GM18508 (cell line): ENCODE measurements around the gene ZNF644.
"Not testable (repeated sequence)": the region's sequence is repeated elsewhere in the genome, so short reads cannot be mapped to it uniquely, and the experiment has no call there.

Experiments
- ATAC-seq: cut with Tn5 transposase; IDR thresholded peaks from one replicate; pipeline ENCODE4 v1.9.1; 2021; ENCODE audit warnings: moderate number of reproducible peaks; ENCODE audit not compliant: insufficient read depth, unreplicated experiment

Gene ZNF644

GRCh38 chr1:90940746-90941145 is 81.1 kb downstream of the ZNF644 start:
- ATAC-seq: no peak

DNA sequence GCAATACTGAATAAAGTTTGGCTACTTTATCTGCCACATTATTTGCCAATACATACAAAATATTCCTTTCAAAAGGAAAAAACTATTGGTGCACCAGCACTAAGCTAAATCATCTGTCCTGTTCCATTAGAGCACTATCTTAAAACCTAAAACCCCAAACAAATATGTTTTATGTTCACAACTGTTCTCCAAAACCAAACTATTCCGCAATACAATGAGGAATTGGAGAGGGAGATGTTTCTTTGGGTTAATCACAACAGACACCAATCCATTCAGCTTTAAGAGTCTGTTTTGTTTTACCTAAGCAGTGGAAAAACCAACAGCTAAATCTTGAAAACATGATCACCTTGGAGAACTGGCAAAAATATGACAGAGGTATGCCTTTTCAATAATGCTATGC is 85.1 kb downstream of the ZNF644 start:
- no peak for ATAC-seq

DNA sequence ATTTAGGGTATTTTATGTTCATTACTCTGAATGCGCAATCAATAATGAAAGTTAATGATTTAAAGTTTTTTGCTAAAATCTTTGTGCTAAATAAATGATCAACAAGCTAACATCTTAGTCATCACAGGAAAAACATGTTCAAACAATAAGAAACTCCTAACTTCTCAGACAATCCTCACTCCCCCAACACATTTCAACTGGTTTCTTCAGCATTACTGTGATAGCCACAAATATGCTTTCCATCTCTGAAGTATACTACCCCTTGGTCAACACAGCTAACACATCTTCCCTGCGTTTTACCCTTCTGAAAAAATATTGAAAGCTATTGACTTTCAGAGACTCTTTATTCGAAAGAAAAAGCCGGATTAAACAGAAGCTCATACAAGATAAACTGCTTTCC is 85.8 kb downstream of the ZNF644 start:
- no peak for ATAC-seq

GRCh38 chr1:90928231-90928630 is 93.6 kb downstream of the ZNF644 start:
- ATAC-seq: not testable (repeated sequence)

- ATAC-seq: not testable (repeated sequence)
These were observed 94.2 kb downstream of the ZNF644 start for GRCh38 chr1:90927674-90928073.

DNA sequence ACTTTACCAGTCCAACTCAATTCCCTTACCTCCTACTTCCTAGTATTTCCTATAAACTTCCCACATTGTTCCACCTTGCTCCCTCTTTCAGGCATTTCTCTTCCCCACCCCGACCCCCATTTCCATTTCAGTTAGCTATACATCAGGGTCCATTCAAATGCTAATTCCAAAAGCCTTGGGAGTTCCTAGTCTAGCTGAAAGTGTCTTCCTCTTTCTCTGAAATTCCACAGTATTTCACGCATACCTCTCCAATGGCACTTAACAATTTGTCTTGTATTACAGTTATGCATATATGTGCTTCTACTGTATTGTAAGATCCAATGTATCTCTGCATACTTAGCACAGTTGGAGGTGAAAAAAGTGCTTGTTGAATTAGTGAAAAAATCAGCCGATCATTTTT is 94.9 kb downstream of the ZNF644 start:
- ATAC-seq: no peak

- no peak for ATAC-seq
These were observed 95.6 kb downstream of the ZNF644 start for GRCh38 chr1:90925928-90926869.

GRCh38 chr1:90924982-90925381 is 96.9 kb downstream of the ZNF644 start:
- no peak for ATAC-seq

DNA sequence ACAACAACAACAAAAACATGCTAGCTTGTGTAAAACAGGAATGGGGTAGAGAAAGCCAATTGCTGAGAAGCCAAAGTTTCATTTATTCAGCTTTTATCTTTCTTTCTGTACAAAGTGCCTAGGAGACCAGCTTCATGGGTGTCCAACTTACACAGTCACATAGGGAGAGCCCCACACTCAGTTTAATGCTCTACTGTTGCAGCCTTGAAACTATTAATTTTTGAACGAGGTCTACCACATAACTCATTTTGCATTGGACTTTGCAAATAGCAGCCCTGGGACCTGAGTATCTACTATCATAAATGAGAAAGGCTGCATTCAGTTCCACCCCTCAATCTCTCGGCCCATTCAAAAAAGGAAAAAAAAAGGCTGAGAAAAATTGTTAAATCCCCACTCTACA is 98.8 kb downstream of the ZNF644 start:
- no peak for ATAC-seq

DNA sequence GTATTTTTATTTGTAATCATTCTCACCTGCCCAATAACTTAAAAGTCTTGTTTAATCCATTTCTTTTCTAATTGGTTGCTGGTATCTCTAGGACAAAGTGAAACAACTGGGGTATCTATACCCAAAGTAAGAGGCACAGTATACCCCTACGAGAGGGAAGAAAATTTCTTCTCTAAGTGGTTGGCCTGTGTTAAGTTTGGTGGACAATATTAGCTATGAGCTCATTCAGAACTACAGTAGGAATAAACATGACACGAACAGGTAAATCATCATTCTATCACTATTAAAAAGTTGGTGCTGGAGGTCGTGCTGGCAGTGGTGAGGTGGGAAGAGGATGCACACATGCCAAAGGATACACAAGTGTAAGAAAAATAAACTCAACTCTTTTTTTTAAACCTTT is 99.6 kb downstream of the ZNF644 start:
- no peak for ATAC-seq

DNA sequence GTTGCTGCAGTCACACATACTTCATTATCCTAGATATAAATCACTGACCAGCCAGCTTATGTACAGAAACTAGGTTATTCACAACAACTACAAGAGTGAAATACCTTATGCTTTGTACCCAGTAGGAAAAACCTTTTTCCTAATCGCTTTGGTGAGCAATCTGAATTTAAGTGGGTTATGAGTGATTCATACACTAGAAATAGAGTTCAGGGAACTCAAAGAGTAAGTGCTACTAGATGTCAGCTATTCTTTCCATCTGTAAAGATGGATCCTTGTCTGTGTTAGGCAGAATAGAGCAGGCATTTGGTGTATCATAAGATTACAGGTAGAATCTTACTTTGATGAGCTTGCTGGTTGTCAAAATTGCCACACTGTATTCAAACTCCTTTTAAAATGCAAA is 101.9 kb downstream of the ZNF644 start:
- ATAC-seq: no peak

GRCh38 chr1:90919190-90919719 is 102.6 kb downstream of the ZNF644 start:
- ATAC-seq: peak; percentile 45

DNA sequence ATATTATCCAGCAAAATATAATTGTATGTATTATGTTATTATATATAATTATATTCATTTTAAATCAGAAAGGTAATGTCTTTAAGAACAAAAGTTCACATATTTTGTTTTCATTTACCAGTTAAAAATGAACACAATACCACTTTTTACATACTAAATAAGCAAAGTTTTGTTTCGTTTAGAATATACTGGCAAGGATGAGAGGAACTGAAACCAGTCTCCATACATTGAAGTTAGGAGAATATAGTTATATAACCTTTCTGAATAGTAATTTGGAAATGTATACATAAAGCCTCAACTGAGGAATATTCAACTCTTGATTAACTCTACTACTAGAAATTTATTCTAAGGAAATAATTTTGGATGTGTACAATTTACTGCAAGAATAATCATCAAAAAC is 110.5 kb downstream of the ZNF644 start:
- no peak for ATAC-seq

DNA sequence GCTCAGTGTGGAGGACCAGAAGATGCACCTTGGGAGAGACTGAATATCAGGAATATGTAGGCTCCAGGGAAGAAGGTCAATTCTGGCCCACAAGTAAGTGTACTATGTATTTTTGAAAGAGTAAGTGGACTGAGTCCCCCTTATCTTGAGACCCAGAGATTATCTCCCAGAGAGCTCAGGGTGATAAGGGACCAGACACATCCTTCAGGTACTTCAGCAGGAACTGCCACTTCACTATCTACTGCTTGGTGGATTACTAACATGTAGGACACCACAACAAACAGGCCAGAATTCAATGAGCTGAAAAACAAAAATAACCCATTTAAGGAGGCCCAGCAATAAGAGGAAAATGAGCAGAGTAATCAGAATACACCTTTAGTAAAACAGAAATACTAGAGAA is 119.2 kb downstream of the ZNF644 start:
- ATAC-seq: no peak

DNA sequence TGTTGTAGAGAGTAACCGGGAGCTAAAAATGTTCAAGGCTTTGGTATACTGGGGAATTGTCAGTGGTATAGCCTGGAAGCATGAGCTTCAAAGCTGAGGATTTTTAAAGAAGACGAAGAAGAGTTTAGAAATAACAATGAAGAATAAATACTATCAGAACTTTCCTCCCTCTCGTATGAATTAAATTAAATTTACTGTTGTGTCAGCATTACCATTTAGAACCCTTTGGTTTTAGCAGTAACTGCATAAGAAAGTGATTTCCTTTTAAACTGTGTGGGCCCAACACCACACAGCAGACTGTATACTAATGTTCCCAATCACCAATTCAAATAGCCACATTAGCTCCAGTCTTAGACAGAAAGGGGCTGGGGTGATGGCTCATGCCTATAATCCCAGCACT is 122.6 kb downstream of the ZNF644 start:
- no peak for ATAC-seq

- not testable (repeated sequence) for ATAC-seq
These were observed 128.2 kb downstream of the ZNF644 start for GRCh38 chr1:90893679-90894078.

DNA sequence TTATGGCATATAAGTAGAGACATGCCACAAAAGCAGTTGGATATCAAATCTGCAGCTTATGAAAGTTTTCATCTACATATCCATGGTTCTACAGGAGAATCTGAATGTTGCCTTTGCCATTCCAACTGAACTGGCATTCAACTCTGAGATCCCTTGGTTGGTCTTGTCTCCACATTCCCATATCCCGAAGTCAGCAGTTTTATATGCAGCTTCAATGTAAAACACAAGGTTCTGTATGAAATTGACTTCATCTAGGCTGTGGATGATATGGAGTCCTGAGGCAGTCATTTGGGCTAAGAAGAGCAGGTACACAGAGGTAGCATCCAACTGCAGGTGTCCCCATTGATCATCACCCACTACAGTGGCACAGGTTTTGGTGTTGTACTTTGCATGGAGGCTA is 129.0 kb downstream of the ZNF644 start:
- not testable (repeated sequence) for ATAC-seq

DNA sequence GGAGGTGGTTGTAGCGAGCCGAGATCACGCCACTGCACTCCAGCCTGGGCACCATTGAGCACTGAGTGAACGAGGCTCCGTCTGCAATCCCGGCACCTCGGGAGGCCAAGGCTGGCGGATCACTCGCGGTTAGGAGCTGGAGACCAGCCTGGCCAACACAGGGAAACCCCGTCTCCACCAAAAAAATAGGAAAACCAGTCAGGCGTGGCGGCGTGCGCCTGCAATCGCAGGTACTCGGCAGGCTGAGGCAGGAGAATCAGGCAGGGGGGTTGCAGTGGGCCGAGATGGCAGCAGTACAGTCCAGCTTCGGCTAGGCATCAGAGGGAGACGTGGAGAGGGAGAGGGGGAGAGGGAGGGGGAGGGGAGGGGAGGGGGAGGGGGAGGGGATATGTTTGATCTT is 129.6 kb downstream of the ZNF644 start:
- ATAC-seq: not testable (repeated sequence)

GRCh38 chr1:90891756-90892155 is 130.1 kb downstream of the ZNF644 start:
- not testable (repeated sequence) for ATAC-seq

DNA sequence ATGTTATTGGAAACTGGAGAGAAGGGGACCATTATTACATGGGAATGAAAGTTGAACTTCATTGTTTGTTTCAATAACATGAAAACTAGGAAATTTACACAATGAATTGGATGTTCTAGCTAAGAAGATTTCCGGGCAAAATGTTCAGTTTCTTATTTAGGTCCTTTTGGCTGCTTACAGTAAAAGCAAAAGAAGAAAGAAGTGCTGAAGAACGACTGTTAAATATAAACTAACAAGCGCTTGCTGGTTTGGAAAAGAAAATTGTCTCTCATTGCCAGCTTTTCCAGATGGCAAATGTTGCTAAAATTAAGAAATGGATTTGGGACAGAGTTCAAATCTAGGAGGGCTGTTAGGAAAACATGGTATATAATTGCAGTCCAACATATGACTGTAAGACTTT is 139.6 kb downstream of the ZNF644 start:
- no peak for ATAC-seq

DNA sequence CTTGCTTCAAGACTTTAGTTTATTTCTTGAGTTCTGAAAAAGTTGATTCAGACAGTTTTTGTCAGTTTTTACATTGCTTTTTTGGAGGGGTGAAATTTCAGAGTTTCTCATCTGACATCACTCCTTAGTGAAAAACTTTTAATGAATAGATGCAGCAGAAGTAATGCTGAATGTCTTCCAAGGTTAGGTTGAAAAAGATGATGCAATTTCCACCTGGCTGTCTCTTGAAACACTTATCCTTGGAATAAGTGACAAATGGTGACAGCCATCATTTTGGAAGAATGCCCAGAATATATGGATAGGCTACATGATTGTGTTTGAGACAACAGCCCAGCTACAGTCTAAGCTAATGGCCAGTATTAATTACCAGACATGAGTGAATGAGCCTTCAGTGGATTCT is 140.8 kb downstream of the ZNF644 start:
- no peak for ATAC-seq

- no peak for ATAC-seq
These were observed 142.6 kb downstream of the ZNF644 start for GRCh38 chr1:90879281-90879680.
